Measurements from ENCODE around the gene LRRN2. TPM values are rescaled to one million over a fixed set of nuclear protein-coding genes. Genes with fewer than 3 reads are reported as not detected.

Gene LRRN2
- total and polyA plus RNA-seq, 9 of the 15 experiments (the other 6 are each of a cell fraction or from before 2014, with no cell fraction given), result 0.05 TPM; not detected in 8

DNA sequence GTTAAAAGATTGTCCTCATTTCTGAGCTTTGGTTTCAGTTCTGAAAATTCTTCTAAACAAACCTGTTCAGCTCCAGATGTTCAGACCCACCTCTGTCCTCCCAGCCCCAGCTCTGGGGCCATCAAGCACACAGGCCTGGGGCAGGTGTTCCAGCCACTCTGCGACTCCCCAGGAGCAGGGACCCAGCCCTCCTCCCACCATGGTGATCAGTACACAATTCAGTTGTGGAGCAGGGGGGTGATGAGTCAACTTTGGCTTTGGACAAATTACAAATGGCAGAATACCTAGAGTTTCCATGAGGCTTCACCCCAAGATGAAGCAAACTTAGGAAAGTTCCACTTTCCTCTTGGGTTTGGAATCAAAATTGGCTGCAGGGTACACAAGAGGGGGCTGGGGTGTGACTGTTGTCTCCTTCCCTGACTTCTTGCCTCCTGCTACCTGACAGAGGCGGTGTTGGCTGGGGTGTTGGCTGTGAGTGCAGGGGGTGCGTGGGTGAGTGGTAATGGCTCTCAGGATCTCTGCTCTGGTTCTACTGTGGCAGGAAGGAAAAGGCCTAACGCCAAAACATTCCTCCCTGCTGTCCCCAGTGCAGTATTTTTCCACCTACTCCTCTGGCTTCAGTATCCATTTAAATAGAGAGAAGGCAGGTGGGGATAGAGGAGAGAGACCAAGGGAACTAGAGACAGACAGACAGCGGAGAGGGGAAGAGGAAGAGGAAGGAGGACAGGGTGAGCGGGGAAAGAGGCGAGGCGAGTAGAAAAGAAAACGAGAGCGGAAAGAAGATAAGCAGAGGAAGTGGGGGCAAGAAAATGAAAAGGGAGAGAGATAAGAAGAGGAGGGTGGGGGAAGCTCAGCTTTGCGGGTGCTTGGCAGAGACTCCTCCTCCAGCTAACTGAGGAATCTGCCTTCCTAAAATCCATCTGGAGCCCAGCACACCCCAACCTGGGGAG lies 20.6 kb upstream of the LRRN2 start (continued):
- TF ChIP-seq PYGO2 (tag; IDR thresholded peaks at IDR 0.05) (no peak), ZNF780A (CRISPR knock-in tag; IDR thresholded peaks at IDR 0.05) (no peak), ZNF589 (CRISPR knock-in tag; IDR thresholded peaks at IDR 0.05; ENCODE audit: low read depth) (0 out of 2 replicates have a peak, but pooled peaks have one; percentile 26), CBFB (CRISPR knock-in tag; IDR thresholded peaks at IDR 0.05) (no peak), NFIC (IDR thresholded peaks at IDR 0.05) (peak; percentile 79), LARP7 (IDR thresholded peaks at IDR 0.05) (peak; percentile 96), TAL1 (IDR thresholded peaks at IDR 0.05) (peak; percentile 76), ETV1 (tag; conservative IDR thresholded peaks at IDR 0.05; ENCODE audit: low read depth) (peak; percentile 94), MAZ (CRISPR knock-in tag; conservative IDR thresholded peaks at IDR 0.05 in 1 of 2, IDR thresholded peaks at IDR 0.05 in 1 of 2) (peak; percentile 81 to 84), GABPA (tag; conservative IDR thresholded peaks at IDR 0.05; ENCODE audit: low read depth) (peak; percentile 68), RCOR1 (IDR thresholded peaks at IDR 0.05; ENCODE audit: borderline replicate concordance in 1 of 2, low read depth in 2 of 2, low read length in 2 of 2) (peak in 1 of 2 experiments; percentile 65; a peak in 1 of 4 replicates), ETV6 (IDR thresholded peaks at IDR 0.05; ENCODE audit: borderline replicate concordance in 1 of 2, low read depth in 2 of 2, low read length in 1 of 2) (peak; percentile 100), ETV6 (CRISPR knock-in tag; IDR thresholded peaks at IDR 0.05; ENCODE audit: borderline replicate concordance) (no peak), JUND (IDR thresholded peaks at IDR 0.05; ENCODE audit: borderline replicate concordance, low read depth, low read length) (peak; percentile 67; the same call in 1 of the 2 replicates), JUND (tag; IDR thresholded peaks at IDR 0.05; ENCODE audit: borderline replicate concordance, low read depth, low read length) (peak; percentile 69; the same call in 1 of the 3 replicates), CBX8 (IDR thresholded peaks at IDR 0.05; ENCODE audit: borderline replicate concordance, extremely low read depth, low read depth, low read length, poor library complexity, severe bottlenecking) (no peak), THRAP3 (IDR thresholded peaks at IDR 0.05; ENCODE audit: borderline replicate concordance) (peak; percentile 85; the same call in 1 of the 2 replicates), FUS (optimal IDR thresholded peaks at IDR 0.05; ENCODE audit: low read depth, low read length) (no peak), ZNF224 (CRISPR knock-in tag; IDR thresholded peaks at IDR 0.05) (no peak)
- TF ChIP-seq, protein P1, sequence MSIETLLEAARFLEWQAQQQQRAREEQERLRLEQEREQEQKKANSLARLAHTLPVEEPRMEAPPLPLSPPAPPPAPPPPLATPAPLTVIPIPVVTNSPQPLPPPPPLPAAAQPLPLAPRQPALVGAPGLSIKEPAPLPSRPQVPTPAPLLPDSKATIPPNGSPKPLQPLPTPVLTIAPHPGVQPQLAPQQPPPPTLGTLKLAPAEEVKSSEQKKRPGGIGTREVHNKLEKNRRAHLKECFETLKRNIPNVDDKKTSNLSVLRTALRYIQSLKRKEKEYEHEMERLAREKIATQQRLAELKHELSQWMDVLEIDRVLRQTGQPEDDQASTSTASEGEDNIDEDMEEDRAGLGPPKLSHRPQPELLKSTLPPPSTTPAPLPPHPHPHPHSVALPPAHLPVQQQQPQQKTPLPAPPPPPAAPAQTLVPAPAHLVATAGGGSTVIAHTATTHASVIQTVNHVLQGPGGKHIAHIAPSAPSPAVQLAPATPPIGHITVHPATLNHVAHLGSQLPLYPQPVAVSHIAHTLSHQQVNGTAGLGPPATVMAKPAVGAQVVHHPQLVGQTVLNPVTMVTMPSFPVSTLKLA (conservative IDR thresholded peaks at IDR 0.05), result peak in 1 of 2 experiments; percentile 60; a peak in 2 of 4 replicates
- TF ChIP-seq, protein P2, sequence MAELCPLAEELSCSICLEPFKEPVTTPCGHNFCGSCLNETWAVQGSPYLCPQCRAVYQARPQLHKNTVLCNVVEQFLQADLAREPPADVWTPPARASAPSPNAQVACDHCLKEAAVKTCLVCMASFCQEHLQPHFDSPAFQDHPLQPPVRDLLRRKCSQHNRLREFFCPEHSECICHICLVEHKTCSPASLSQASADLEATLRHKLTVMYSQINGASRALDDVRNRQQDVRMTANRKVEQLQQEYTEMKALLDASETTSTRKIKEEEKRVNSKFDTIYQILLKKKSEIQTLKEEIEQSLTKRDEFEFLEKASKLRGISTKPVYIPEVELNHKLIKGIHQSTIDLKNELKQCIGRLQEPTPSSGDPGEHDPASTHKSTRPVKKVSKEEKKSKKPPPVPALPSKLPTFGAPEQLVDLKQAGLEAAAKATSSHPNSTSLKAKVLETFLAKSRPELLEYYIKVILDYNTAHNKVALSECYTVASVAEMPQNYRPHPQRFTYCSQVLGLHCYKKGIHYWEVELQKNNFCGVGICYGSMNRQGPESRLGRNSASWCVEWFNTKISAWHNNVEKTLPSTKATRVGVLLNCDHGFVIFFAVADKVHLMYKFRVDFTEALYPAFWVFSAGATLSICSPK (IDR thresholded peaks at IDR 0.05; ENCODE audit: borderline replicate concordance), result peak; percentile 95

Measured in K562 (cell line).